HG02588 (cell line): ENCODE measurements around the gene GPR146.
"Not testable (repeated sequence)": the region's sequence is repeated elsewhere in the genome, so short reads cannot be mapped to it uniquely, and the experiment has no call there.

Source experiments
- ATAC-seq: cut with Tn5 transposase; IDR thresholded peaks from one replicate; pipeline ENCODE4 v1.9.1; 2021; ENCODE audit warnings: mild to moderate bottlenecking, moderate library complexity; ENCODE audit not compliant: unreplicated experiment

GPR146 gene

GRCh38 chr7:1074018-1074417 is 29.7 kb downstream of the GPR146 start:
- ATAC-seq: not testable (repeated sequence)

- ATAC-seq: no peak
These were observed 30.5 kb downstream of the GPR146 start for GRCh38 chr7:1074593-1075431.

- ATAC-seq: no peak
These were observed 32.1 kb downstream of the GPR146 start for GRCh38 chr7:1076184-1077072.

GRCh38 chr7:1078519-1078918 is 34.2 kb downstream of the GPR146 start:
- ATAC-seq: no peak

- ATAC-seq: no peak
These were observed 34.6 kb downstream of the GPR146 start for GRCh38 chr7:1078985-1079384.

GRCh38 chr7:1079546-1079945 is 35.2 kb downstream of the GPR146 start:
- ATAC-seq: no peak

- no peak for ATAC-seq
These were observed 36.0 kb downstream of the GPR146 start for GRCh38 chr7:1080252-1080920.

GRCh38 chr7:1080921-1081255 is 36.5 kb downstream of the GPR146 start:
- ATAC-seq: no peak

- no peak for ATAC-seq
These were observed 37.0 kb downstream of the GPR146 start for GRCh38 chr7:1081336-1081735.

- no peak for ATAC-seq
These were observed 37.6 kb downstream of the GPR146 start for GRCh38 chr7:1081931-1082401.

GRCh38 chr7:1083729-1084657 is 39.6 kb downstream of the GPR146 start:
- no peak for ATAC-seq

- ATAC-seq: no peak
These were observed 40.9 kb downstream of the GPR146 start for GRCh38 chr7:1085266-1085665.

- ATAC-seq: no peak
These were observed 41.6 kb downstream of the GPR146 start for GRCh38 chr7:1085910-1086421.

GRCh38 chr7:1086588-1087464 is 42.5 kb downstream of the GPR146 start:
- peak; percentile 73 for ATAC-seq

GRCh38 chr7:1087465-1087814 is 43.1 kb downstream of the GPR146 start:
- no peak for ATAC-seq

GRCh38 chr7:1087952-1088920 is 43.9 kb downstream of the GPR146 start, which contains the start of gene GPER1:
GPER1 (plus strand) TSS chr7:1088113; CDS start chr7:1091729, 3,616 bp downstream.
- ATAC-seq: no peak

- no peak for ATAC-seq
These were observed 45.9 kb downstream of the GPR146 start for GRCh38 chr7:1090236-1090635.
